IMR-90 (cell line): ENCODE results near the gene TUBGCP2. TPM values are rescaled to one million over a fixed set of nuclear protein-coding genes. Genes with fewer than 3 reads are reported as not detected.

Experiments
- ATAC-seq: fragments of 200-7000 bp; cut with Tn5 transposase; 2 replicates; pipeline ENCODE4 v1.9.1; 2020; ENCODE audit warnings: low read depth, mild to moderate bottlenecking, moderate library complexity
- BruUV-seq: library from RNA; stranded (reverse); fragments of 400-500 nt; replicated peaks from 2 replicates; lab custom pipeline; 2021; lab: Mats Ljungman, UMichigan
- CTCF ChIA-PET: fragments of 300-600 bp; formaldehyde crosslinking; extraction: SDS; loops from one replicate; lab custom pipeline; 2021; ENCODE audit warnings: antibody characterized with exemption; lab: Yijun Ruan, JAX
- POLR2A ChIA-PET: fragments of 300-600 bp; sonication (Branson Sonifier 250); formaldehyde crosslinking; loops from one replicate; lab custom pipeline; 2022; ENCODE audit warnings: antibody characterized with exemption; ENCODE audit not compliant: unreplicated experiment; lab: Charles Lee
- DNase-seq: peaks from one replicate; pipeline ENCODE4 v3.0.0; 2013
- H2AFZ ChIP-seq: replicated peaks from 2 replicates; pipeline ENCODE3; 2013; ENCODE audit warnings: low read length, mild to moderate bottlenecking; ENCODE audit not compliant: poor library complexity
- H2AK5ac ChIP-seq: 2 replicates; pipeline ENCODE4 v1.6.1; 2013; ENCODE audit warnings: low read depth, low read length, inconsistent platforms
- H2AK9ac ChIP-seq: replicated peaks from 2 replicates; pipeline ENCODE3; 2013; ENCODE audit warnings: mild to moderate bottlenecking, low read depth, low read length, moderate library complexity; ENCODE audit not compliant: poor library complexity
- H2BK120ac ChIP-seq: 2 replicates; pipeline ENCODE4 v1.6.1; 2013; ENCODE audit warnings: low read depth, low read length, inconsistent platforms
- H2BK15ac ChIP-seq: 3 replicates; pipeline ENCODE4 v1.6.1; 2013; ENCODE audit warnings: low read depth, low read length, inconsistent platforms
- H2BK20ac ChIP-seq: 2 replicates; pipeline ENCODE4 v1.6.1; 2013; ENCODE audit warnings: low read depth, mild to moderate bottlenecking, inconsistent platforms, low read length, moderate library complexity
- H2BK5ac ChIP-seq: 2 replicates; pipeline ENCODE4 v1.6.1; 2013; ENCODE audit warnings: mild to moderate bottlenecking, low read depth, low read length, inconsistent platforms; ENCODE audit not compliant: poor library complexity, severe bottlenecking
- H3K14ac ChIP-seq: replicated peaks from 2 replicates; pipeline ENCODE4 v1.6.1; 2013; ENCODE audit warnings: low read depth, low read length, inconsistent platforms
- H3K18ac ChIP-seq: 2 replicates; pipeline ENCODE4 v1.6.1; 2013; ENCODE audit warnings: low read depth, low read length, control low read depth
- H3K23ac ChIP-seq: 2 replicates; pipeline ENCODE4 v1.6.1; 2013; ENCODE audit warnings: low read depth, low read length, inconsistent platforms
- H3K27ac ChIP-seq: 2 replicates; pipeline ENCODE4 v1.5.1; 2013; ENCODE audit warnings: mild to moderate bottlenecking, control low read depth, low read length; ENCODE audit not compliant: insufficient read depth
- H3K27me3 ChIP-seq: 2 replicates; pipeline ENCODE4 v1.6.1; 2013; ENCODE audit warnings: low read length; ENCODE audit not compliant: control insufficient read depth, insufficient read depth
- H3K36me3 ChIP-seq: 2 replicates; pipeline ENCODE4 v1.6.1; 2013; ENCODE audit warnings: low read length, mixed read lengths; ENCODE audit not compliant: control insufficient read depth, insufficient read depth
- H3K4ac ChIP-seq: 2 replicates; pipeline ENCODE4 v1.6.1; 2013; ENCODE audit warnings: low read depth, low read length, inconsistent platforms
- H3K4me1 ChIP-seq: 2 replicates; pipeline ENCODE4 v1.6.1; 2013; ENCODE audit warnings: low read length, mixed read lengths; ENCODE audit not compliant: control insufficient read depth, insufficient read depth
- H3K4me2 ChIP-seq: 2 replicates; pipeline ENCODE4 v1.6.1; 2013; ENCODE audit warnings: low read depth, mild to moderate bottlenecking, control low read depth, low read length, moderate library complexity
- H3K4me3 ChIP-seq: 2 replicates; pipeline ENCODE4 v1.5.1; 2013; ENCODE audit warnings: low read depth, mild to moderate bottlenecking, control low read depth, low read length, moderate library complexity; ENCODE audit not compliant: insufficient read depth
- H3K56ac ChIP-seq: 2 replicates; pipeline ENCODE4 v1.6.1; 2013; ENCODE audit warnings: low read length, inconsistent platforms; ENCODE audit not compliant: insufficient read depth; ENCODE audit errors: extremely low read depth
- H3K79me1 ChIP-seq, 2 experiments: 2 replicates each; pipeline ENCODE4 v1.6.1; 2013; ENCODE audit warnings: low read length in 2 of 2, inconsistent platforms in 1 of 2, low read depth in 1 of 2
- H3K9ac ChIP-seq: 2 replicates; pipeline ENCODE4 v1.6.1; 2013; ENCODE audit warnings: low read depth, low read length, control low read depth
- H3K9me1 ChIP-seq: 2 replicates; pipeline ENCODE4 v1.6.1; 2013; ENCODE audit warnings: low read length, inconsistent platforms; ENCODE audit not compliant: insufficient read depth
- H3K9me3 ChIP-seq: 2 replicates; pipeline ENCODE4 v1.6.1; 2013; ENCODE audit warnings: low read length; ENCODE audit not compliant: control insufficient read depth, insufficient read depth
- H4K20me1 ChIP-seq: 2 replicates; pipeline ENCODE4 v1.6.1; 2013; ENCODE audit warnings: low read length, inconsistent platforms; ENCODE audit not compliant: insufficient read depth
- H4K5ac ChIP-seq: 2 replicates; pipeline ENCODE4 v1.6.1; 2013; ENCODE audit warnings: mild to moderate bottlenecking, low read depth, low read length, control low read depth
- H4K8ac ChIP-seq, 2 experiments: 2 replicates each; pipeline ENCODE4 v1.6.1; 2013; ENCODE audit warnings: low read depth in 2 of 2, low read length in 2 of 2, control low read depth in 1 of 2, inconsistent platforms in 1 of 2
- H4K91ac ChIP-seq: 2 replicates; pipeline ENCODE4 v1.6.1; 2013; ENCODE audit warnings: low read depth, low read length, inconsistent platforms; ENCODE audit not compliant: insufficient read depth
- CEBPB ChIP-seq: IDR thresholded peaks from 2 replicates; pipeline ENCODE4 v1.6.1; 2012; ENCODE audit warnings: low read depth, low read length, improper control_type of control experiment
- MAFK ChIP-seq: IDR thresholded peaks from 2 replicates; pipeline ENCODE4 v1.6.1; 2012; ENCODE audit warnings: low read depth, low read length, improper control_type of control experiment
- MXI1 ChIP-seq: IDR thresholded peaks from 2 replicates; pipeline ENCODE4 v1.6.1; 2012; ENCODE audit warnings: low read depth, mild to moderate bottlenecking, low read length, moderate library complexity, borderline replicate concordance
- NFE2L2 ChIP-seq: fragments of 150-350 bp; IDR thresholded peaks from 2 replicates; pipeline ENCODE4 v1.6.1; 2016; ENCODE audit warnings: low read depth, mild to moderate bottlenecking, low read length
- RCOR1 ChIP-seq: IDR thresholded peaks from 2 replicates; pipeline ENCODE4 v1.6.1; 2012; ENCODE audit warnings: mild to moderate bottlenecking, low read length, improper control_type of control experiment; ENCODE audit not compliant: insufficient replicate concordance
- WGBS, 2 experiments: methylation state at CpG; one replicate each; pipeline versions ENCODE4 v1.1.5 to v1.1.7; 2013; ENCODE audit warnings: missing lambda C conversion rate in 2 of 2; ENCODE audit not compliant: insufficient read length in 1 of 2; ENCODE audit errors: extremely low coverage in 2 of 2; 5-methylcytosine and 5-hydroxymethylcytosine counted together
- dilution Hi-C: fragments of 300-500 bp; cut with HindIII; formaldehyde crosslinking; loops from one replicate; pipeline ENCODE4 v1.14.3; 2018; ENCODE audit warnings: low sequenced_read_pairs; ENCODE audit not compliant: unreplicated experiment
- in situ Hi-C: fragments of 300-500 bp; cut with MboI; formaldehyde crosslinking; loops from 3 replicates; pipeline ENCODE4 v1.14.3; 2019; ENCODE audit warnings: low sequenced_read_pairs, inconsistent platforms, mixed read lengths
- intact Hi-C: fragments of 100-400 bp; cut with micrococcal nuclease; formaldehyde crosslinking; loops from 2 replicates; pipeline ENCODE4 v1.10.0; 2022
- polyA plus RNA-seq, 3 experiments: library from polyadenylated mRNA; depleted of rRNA; stranded (reverse); fragments of >200 nt; gene quantifications; 2 replicates each; pipeline ENCODE4 v1.2.3, GENCODE V29; 2012; ENCODE audit warnings: low replicate concordance in 1 of 3
- total RNA-seq: library from RNA; depleted of rRNA; stranded (reverse); fragments of >200 nt; gene quantifications from 2 replicates; pipeline ENCODE4 v1.2.3, GENCODE V29; 2012
- TF ChIP-seq, protein P1 (sequence below): fragments of 150-350 bp; IDR thresholded peaks from 2 replicates; pipeline ENCODE4 v1.6.1; 2016; ENCODE audit warnings: low read depth, mild to moderate bottlenecking, low read length, moderate library complexity, borderline replicate concordance
- TF ChIP-seq, protein P2 (sequence below): fragments of 150-350 bp; IDR thresholded peaks from 2 replicates; pipeline ENCODE4 v1.6.1; 2017; ENCODE audit warnings: mild to moderate bottlenecking, antibody characterized with exemption, low read length, low read depth

The TUBGCP2 gene
- total and polyA plus RNA-seq, 2 of the 4 experiments (the other 2 are of a cell fraction) = 48.1 to 72.6 TPM

DNA sequence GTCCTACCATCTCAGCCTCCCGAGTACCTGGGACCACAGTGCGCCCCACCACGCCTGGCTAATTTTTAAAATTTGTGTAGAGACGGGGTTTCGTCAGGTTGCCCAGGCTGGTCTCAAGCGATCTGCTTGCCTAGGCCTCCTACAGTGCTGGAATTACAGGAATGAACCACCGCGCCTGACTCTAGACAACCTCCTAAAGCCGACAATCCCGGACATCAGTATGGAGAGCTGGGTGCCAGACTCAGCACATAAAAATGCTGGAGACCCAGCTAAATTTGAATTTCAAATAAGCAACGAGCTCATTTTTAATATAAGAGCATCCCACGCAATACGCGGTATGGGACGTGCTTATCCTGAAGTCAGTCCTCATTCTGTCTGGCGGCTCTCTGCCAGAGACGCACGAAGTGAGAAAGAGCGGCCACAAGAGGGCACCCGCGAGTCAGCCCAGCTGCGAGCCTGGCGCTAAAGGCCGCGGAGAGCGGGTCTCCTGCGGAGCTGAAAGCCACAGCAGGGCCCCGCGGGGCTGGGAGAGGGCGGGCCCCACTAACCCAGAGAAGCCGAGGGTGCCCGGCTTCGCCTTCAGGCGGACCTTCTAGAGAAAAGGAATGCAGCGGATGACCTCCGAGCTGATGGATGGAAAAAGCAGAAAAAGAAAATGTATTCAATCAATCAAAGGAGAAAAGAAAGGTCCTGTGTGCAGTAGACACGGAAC lies 21.0 kb upstream of the TUBGCP2 start (continued):
- TF ChIP-seq RCOR1 = no peak

DNA sequence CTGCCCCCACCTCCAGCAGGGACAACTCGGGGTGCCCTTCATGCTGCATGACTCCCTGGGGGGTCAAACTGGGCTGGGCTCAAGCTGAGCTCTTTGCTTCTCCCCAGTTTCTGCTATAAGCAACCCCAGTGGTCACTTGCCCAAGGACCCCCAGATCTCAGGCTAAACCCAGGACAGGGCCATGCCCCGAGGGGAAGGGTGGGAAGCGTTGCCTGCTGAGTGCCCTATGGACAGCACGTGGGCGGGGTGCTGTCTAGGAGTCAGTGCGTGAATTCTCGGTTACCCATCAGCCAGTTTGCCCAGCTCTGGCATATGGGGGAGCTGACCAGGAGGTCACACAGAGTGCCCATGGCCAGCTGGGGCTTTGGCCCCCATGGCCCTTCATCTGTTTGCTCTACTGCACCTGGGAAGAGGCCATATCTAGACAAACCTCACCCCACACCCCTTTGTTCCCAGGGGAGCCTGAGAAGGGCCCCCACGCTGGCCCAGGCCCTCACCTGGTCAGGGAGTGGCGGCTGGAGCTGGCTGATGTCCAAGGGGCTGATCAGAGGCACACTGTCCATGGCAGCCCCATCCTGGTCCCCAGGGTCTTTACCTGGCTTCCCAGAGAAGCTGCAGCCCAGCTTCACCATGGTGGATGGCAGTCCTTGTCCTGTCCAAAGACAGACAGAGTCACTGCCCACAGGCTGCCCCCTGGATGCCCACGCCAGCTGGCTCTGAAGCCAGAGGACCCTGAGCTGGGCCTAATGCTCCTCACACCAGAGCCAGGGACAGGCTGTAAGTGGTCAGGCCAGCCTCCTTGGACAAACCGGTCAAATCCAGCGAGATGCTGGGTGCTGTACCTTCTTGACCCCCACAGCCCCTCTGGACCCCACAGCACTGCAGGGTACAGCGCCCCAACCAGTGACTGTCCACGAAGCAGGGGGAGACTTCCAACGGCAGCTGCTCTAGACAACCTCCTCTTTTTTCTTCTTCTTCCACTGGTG lies 20.0 kb upstream of the TUBGCP2 start:
- dilution Hi-C loops (no loop called here), in situ Hi-C loops (loop anchor here (10.0 kb wide), 1 partner anchor 166 kb away; no protein-coding TSS in a partner anchor), intact Hi-C loops (loop anchor here (1.0 to 10.0 kb wide), 3 partner anchors 46 to 196 kb away; partner anchors contain the start of genes CYP2E1, ECHS1 and PAOX)
- WGBS, 2 experiments = 80% methylated on average over 8 of the region's 15 CpGs; no CpG with 5 or more reads in 1 of the 2 experiments
- no TSS peak for BruUV-seq
- Histone ChIP-seq H4K5ac (no peak overlapping the region), H2BK120ac (no peak overlapping the region; the same call in 1 of the 2 replicates), H2AK9ac (peak overlapping the region; percentile 81), H3K36me3 (no peaks in the 10 kb centered on the region), H3K18ac (no peak overlapping the region), H4K8ac (no peak overlapping the region), H2BK5ac (no peak overlapping the region), H4K20me1 (0 out of 2 replicates have a peak, but pooled peaks cover 3% of the 10 kb centered on the region), H2AFZ (peak overlapping the region; percentile 62), H3K4ac (no peak overlapping the region), H3K23ac (no peak overlapping the region), H3K27me3 (peaks cover 35% of the 10 kb centered on the region), H3K14ac (no peak overlapping the region), H3K4me2 (no peak overlapping the region), H3K4me3 (no peak overlapping the region), H3K79me1 (no peaks in the 10 kb centered on the region), H3K9me1 (0 out of 2 replicates have a peak, but pooled peaks cover 6% of the 10 kb centered on the region), H3K9ac (no peak overlapping the region), H2AK5ac (peak overlapping the region; percentile 39), H3K4me1 (peaks cover 18% of the 10 kb centered on the region), H3K27ac (no peak overlapping the region), H3K56ac (no peak overlapping the region), H3K9me3 (no peaks in the 10 kb centered on the region; the same call in 1 of the 2 replicates), H4K91ac (no peak overlapping the region), H2BK20ac (peak overlapping the region; percentile 7; the same call in 1 of the 2 replicates), H2BK15ac (no peak overlapping the region)
- ATAC-seq (no peak), DNase-seq (no peak)
- CTCF ChIA-PET = interaction anchor here (0.6 to 1.6 kb wide), 11 partner anchors 7 to 181 kb away, joined by 3 to 4 read pairs (median 3); no protein-coding TSS in a partner anchor
- POLR2A ChIA-PET = no interaction called here
- TF ChIP-seq MAFK (no peak), CEBPB (no peak), NFE2L2 (no peak), MXI1 (no peak)
- TF ChIP-seq, protein P1, sequence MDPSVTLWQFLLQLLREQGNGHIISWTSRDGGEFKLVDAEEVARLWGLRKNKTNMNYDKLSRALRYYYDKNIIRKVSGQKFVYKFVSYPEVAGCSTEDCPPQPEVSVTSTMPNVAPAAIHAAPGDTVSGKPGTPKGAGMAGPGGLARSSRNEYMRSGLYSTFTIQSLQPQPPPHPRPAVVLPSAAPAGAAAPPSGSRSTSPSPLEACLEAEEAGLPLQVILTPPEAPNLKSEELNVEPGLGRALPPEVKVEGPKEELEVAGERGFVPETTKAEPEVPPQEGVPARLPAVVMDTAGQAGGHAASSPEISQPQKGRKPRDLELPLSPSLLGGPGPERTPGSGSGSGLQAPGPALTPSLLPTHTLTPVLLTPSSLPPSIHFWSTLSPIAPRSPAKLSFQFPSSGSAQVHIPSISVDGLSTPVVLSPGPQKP = no peak
- TF ChIP-seq, protein P2, sequence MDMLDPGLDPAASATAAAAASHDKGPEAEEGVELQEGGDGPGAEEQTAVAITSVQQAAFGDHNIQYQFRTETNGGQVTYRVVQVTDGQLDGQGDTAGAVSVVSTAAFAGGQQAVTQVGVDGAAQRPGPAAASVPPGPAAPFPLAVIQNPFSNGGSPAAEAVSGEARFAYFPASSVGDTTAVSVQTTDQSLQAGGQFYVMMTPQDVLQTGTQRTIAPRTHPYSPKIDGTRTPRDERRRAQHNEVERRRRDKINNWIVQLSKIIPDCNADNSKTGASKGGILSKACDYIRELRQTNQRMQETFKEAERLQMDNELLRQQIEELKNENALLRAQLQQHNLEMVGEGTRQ = no peak
